ENCODE data around the gene L1TD1. TPM values are rescaled to one million over a fixed set of nuclear protein-coding genes. Genes with fewer than 3 reads are reported as not detected.
A peak's percentile ranks its signal among the peaks of the same experiment; 100 is the strongest.
"Not testable (repeated sequence)": the region's sequence is repeated elsewhere in the genome, so short reads cannot be mapped to it uniquely, and the experiment has no call there.

Gene L1TD1
- 1 to 10 TPM; 4.1 to 6.9 TPM for total RNA-seq
- long read RNA-seq, partial matches to known transcripts = 0 of 1 reads
- long read RNA-seq, other reads (novel, unspliced or antisense) = 0 of 1 reads

- intact Hi-C loops (cut with DNase I, micrococcal nuclease) = no loop called here
- ATAC-seq (peak; percentile 95), DNase-seq (peak; percentile 63 to 75)
Measured at GRCh38 chr1:62194651-62195544, at the start of gene L1TD1. Gene L1TD1 (plus strand): TSS chr1:62194849. CDS start chr1:62206629, 11,780 bp downstream.

DNA sequence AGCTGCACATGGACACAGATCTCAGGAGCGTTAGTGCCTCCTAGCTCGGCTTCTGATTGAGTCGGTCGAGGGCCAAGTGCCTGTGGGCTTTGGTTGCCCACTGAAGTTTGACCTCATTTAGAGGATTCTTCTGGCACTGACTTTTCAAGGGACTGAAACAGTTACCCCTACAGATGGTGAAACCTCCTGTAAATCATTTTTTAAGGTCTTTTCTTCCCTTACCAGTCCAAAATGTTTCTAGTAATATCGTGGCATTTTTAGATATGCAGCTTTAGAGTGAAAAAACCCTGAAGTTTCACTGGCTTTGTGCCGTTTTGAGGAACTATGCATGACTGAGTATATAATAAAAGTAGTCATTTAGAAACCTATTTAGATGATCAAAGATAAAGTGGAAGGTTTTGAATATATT, 34.7 kb upstream of the L1TD1 start:
- no peak for ATAC-seq
- no peak for DNase-seq
- intact Hi-C loops (cut with DNase I, micrococcal nuclease) = no loop called here

- ATAC-seq = no peak
- intact Hi-C loops (cut with DNase I, micrococcal nuclease) = no loop called here
- DNase-seq = no peak
Measured at GRCh38 chr1:62161711-62162110, 32.9 kb upstream of the L1TD1 start.

GRCh38 chr1:62170380-62170779, 24.3 kb upstream of the L1TD1 start:
- not testable (repeated sequence) for DNase-seq
- ATAC-seq = peak; percentile 31
- intact Hi-C loops (cut with DNase I, micrococcal nuclease) = loop anchor here in 1 of 2 donors (5.0 kb wide), 1 partner anchor 237 kb away; no protein-coding TSS in a partner anchor

- ATAC-seq = peak; percentile 70
- DNase-seq = peak in 1 of 2 donors; percentile 32
- intact Hi-C loops (cut with DNase I, micrococcal nuclease) = loop anchor here in 1 of 2 donors (2.0 kb wide), 1 partner anchor 231 kb away; no protein-coding TSS in a partner anchor
Measured at GRCh38 chr1:62175568-62176179, 19.0 kb upstream of the L1TD1 start.

GRCh38 chr1:62176597-62177312, 17.9 kb upstream of the L1TD1 start:
- intact Hi-C loops (cut with DNase I, micrococcal nuclease) = no loop called here
- ATAC-seq = no peak
- DNase-seq = no peak

DNA sequence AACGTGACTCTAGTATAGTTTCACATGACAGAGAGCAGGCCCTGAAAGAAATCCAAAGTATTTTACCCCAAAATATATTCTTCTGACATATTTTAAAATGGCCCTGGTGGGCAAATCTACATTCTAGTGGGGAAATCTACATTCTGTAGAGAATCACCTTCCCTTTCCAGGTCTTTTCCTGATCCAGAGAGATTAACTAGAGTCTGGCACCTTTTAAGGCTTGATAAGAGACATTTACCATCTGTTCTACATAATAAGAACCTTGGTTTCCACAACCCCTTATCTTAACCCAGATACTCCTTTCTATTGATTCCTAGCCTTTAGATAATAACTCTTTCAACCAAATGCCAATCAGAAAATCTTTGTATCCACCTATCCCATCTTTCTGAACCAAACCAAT, 17.0 kb upstream of the L1TD1 start:
- intact Hi-C loops (cut with DNase I, micrococcal nuclease) = no loop called here
- no peak for ATAC-seq
- no peak for DNase-seq

- no peak for DNase-seq
- no peak for ATAC-seq
- intact Hi-C loops (cut with DNase I, micrococcal nuclease) = no loop called here
Measured at GRCh38 chr1:62178372-62178771, 16.3 kb upstream of the L1TD1 start.

DNA sequence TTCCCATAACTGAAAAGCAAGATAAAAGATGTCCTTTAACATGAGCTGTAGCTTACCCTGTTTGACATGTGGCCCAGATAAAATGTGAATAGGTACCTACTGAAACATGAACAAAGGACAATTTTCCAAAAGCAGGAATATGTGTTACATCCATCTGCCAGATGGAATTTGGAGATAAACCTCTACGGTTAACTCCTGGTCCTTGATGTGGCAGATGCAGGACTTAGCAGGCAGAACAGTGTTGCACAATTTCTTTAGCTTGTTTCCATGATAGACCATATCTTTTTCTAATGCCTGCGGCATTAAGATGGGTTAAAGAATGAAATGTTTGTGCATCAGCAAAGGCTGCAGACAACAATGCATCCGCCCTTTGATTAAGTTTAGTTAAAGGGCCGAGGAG, 14.6 kb upstream of the L1TD1 start:
- intact Hi-C loops (cut with DNase I, micrococcal nuclease); ATAC-seq; DNase-seq: not testable (repeated sequence)

- ATAC-seq (peak; percentile 45), DNase-seq (peak; percentile 36 to 42)
- intact Hi-C loops (cut with DNase I, micrococcal nuclease) = no loop called here
Measured at GRCh38 chr1:62180639-62181038, 14.0 kb upstream of the L1TD1 start.

DNA sequence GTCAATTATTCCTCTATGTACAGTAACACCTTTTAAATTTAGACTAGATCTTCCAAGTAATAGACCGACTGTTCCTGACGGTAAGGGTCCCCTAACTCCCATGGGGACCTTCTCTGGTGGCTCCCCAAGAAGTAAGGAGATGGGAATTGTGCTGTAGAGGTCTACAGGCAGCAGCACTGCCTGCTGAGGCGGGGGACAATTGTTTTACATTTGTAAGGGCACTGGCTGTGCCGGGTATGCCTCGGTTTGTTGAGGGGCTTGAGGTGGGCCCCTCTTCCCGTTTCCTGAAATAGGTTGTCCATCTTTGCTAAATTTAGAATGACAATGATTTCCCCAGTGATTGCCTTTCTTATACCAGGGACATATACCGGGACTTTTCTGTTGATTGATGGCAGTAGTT, 13.1 kb upstream of the L1TD1 start:
- ATAC-seq = no peak
- intact Hi-C loops (cut with DNase I, micrococcal nuclease) = no loop called here

GRCh38 chr1:62182157-62182556, 12.5 kb upstream of the L1TD1 start:
- not testable (repeated sequence) for DNase-seq

More for the DNA sequence above, 13.1 kb upstream of the L1TD1 start:
- no peak for DNase-seq

DNA sequence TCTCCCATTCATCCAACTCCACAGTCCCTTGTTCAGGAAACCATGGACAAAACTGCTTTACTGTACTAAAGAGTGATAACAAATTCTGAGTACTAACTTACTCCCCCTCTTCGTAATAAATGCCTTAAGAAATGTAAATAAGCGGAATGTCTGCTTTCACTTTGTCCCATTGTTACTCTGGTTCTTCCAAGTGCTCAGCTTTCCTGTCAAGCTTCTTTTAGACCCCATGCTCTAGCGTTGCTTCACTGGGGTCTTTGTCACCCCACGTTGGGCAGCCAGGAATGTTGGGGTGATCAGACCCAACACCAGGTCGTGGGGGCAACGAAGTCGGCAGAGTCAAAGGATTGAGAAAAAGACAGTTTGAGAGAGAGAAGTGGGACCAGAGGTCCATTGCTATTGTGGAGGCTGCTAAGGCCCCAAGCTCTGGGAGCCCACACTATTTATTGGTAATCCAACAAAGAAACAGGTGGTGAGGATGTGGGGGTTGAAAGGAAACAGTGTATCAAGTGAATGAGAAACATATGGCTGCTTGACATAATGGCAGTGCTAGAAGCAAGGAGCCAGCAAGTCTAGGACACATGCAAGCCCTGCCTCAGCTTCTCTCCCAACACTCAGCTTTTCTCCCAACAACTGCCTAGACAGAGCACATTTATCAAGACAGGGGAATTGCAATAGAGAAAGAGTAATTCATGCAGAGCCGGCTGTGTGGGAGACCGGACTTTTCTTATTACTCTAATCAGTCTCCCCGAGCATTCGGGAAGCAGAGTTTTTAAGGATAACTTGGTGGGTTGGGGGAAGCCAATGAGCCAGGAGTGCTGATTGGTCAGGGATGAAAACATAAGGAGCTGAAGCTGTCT, 11.3 kb upstream of the L1TD1 start:
- DNase-seq; ATAC-seq; intact Hi-C loops (cut with DNase I, micrococcal nuclease): not testable (repeated sequence)

More at GRCh38 chr1:62182157-62182556, 12.5 kb upstream of the L1TD1 start:
- intact Hi-C loops (cut with DNase I, micrococcal nuclease) = not testable (repeated sequence)
- ATAC-seq = peak; percentile 51

- intact Hi-C loops (cut with DNase I, micrococcal nuclease) = no loop called here
- ATAC-seq (no peak), DNase-seq (no peak)
Measured at GRCh38 chr1:62184336-62184735, 10.3 kb upstream of the L1TD1 start.

GRCh38 chr1:62185233-62185632, 9.4 kb upstream of the L1TD1 start:
- ATAC-seq; intact Hi-C loops (cut with DNase I, micrococcal nuclease); DNase-seq: not testable (repeated sequence)

DNA sequence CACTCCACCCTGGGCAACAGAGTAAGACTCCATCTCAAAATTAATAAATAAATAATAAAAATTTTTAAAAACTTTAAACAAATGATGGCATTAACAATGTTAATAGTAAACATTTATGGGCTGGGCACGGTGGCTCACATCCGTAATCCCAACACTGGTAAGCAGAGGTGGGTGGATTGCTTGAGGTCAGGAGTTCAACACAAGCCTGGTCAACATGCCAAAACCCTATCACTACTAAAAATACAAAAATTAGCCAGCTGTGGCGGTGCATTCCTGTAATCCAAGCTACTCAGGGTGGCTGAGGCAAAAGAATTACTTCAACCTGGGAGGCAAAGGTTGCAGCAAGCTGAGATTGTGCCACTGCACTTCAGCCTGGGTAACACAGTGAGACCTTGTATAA, 9.0 kb upstream of the L1TD1 start:
- ATAC-seq (no peak), DNase-seq (no peak)
- intact Hi-C loops (cut with DNase I, micrococcal nuclease) = no loop called here

DNA sequence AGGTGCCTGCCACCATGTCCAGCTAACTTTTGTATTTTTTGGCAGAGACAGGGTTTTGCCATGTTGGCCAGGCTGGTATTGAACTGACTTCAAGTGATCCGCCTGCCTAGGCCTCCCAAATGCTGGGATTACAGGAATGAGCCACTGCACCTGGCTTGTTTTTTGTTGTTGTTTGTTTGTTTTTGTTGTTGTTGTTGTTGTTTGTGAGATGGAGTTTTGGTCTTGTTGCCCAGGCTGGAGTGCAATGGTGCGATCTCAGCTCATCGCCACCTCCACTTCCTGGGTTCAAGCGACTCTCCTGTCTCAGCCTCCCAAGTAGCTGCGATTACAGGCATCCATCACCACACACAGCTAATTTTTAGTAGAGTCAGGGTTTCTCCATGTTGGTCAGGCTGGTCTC, 7.1 kb upstream of the L1TD1 start:
- intact Hi-C loops (cut with DNase I, micrococcal nuclease) = no loop called here
- DNase-seq = no peak
- ATAC-seq = no peak

GRCh38 chr1:62188111-62188510, 6.5 kb upstream of the L1TD1 start:
- no peak for ATAC-seq
- intact Hi-C loops (cut with DNase I, micrococcal nuclease) = no loop called here
- no peak for DNase-seq

Data from left colon (tissue), 2 donors.